K562 (cell line): ENCODE results near the gene NR1D1. TPM values are rescaled to one million over a fixed set of nuclear protein-coding genes. Genes with fewer than 3 reads are reported as not detected.
A peak's percentile ranks its signal among the peaks of the same experiment; 100 is the strongest.

ENCODE experiments used
- ATAC-seq: fragments of 200-7000 bp; cut with Tn5 transposase; 3 replicates; pipeline ENCODE4 v1.9.1; 2020; ENCODE audit warnings: moderate library complexity
- BruUV-seq: library from RNA; stranded (reverse); fragments of 400-500 nt; replicated peaks from 2 replicates; lab custom pipeline; 2021; lab: Mats Ljungman, UMichigan
- CTCF ChIA-PET: fragments of 300-600 bp; formaldehyde crosslinking; extraction: SDS; loops from one replicate; lab custom pipeline; 2021; ENCODE audit warnings: low intra/inter-chr PET ratio; lab: Yijun Ruan, JAX
- POLR2A ChIA-PET: fragments of 300-600, 350-650 bp; sonication (Branson Sonifier 250); formaldehyde crosslinking; extraction: SDS; loops from one replicate; lab custom pipeline; 2021; ENCODE audit warnings: antibody characterized with exemption, inconsistent platforms; lab: Yijun Ruan, JAX
- DNase-seq, 4 experiments: peaks; one replicate each; pipeline versions ENCODE4 v3.0.0 to v3.0.0-alpha.2; 2011 to 2018; ENCODE audit warnings: low spot score in 3 of 4, mixed read lengths in 3 of 4; ENCODE audit errors: extremely low read depth in 1 of 4
- FAIRE-seq: peaks from 2 replicates; lab custom pipeline; 2011; peaks lifted over from hg19 to GRCh38; lab: Jason Lieb, UNC
- H2AFZ ChIP-seq: 2 replicates; pipeline ENCODE4 v1.6.0; 2011; ENCODE audit warnings: low read depth, low read length, control low read depth, inconsistent platforms
- H3K27ac ChIP-seq: fragments of 200-600 bp; 3 replicates; pipeline ENCODE4 v1.8.0; 2011; ENCODE audit warnings: low read depth, mild to moderate bottlenecking, control low read depth, inconsistent platforms, low read length, moderate library complexity, mixed read lengths; ENCODE audit errors: extremely low read depth
- H3K27me3 ChIP-seq, 2 experiments: fragments of 300-600 bp in 1 of 2; 2 replicates in 1 of 2; 3 replicates in 1 of 2; pipeline versions ENCODE4 v1.6.0 to v1.8.0; 2011; ENCODE audit warnings: inconsistent platforms in 2 of 2, low read length in 2 of 2, mild to moderate bottlenecking in 1 of 2, mixed read lengths in 1 of 2, moderate library complexity in 1 of 2; ENCODE audit not compliant: control insufficient read depth in 2 of 2, insufficient read depth in 2 of 2
- H3K36me3 ChIP-seq: fragments of 300-600 bp; 3 replicates; pipeline ENCODE4 v1.8.0; 2011; ENCODE audit warnings: mild to moderate bottlenecking, low read length, inconsistent platforms; ENCODE audit not compliant: control insufficient read depth, insufficient read depth
- H3K4me1 ChIP-seq, 2 experiments: fragments of 200-600 bp in 1 of 2; replicated peaks in 1 of 2; 2 replicates in 1 of 2; 3 replicates in 1 of 2; pipeline versions ENCODE4 v1.5.1 to v1.8.0; 2011; ENCODE audit warnings: inconsistent platforms in 2 of 2, low read length in 2 of 2, mild to moderate bottlenecking in 1 of 2, mixed read lengths in 1 of 2, moderate library complexity in 1 of 2; ENCODE audit not compliant: control insufficient read depth in 2 of 2, insufficient read depth in 2 of 2
- H3K4me2 ChIP-seq: 2 replicates; pipeline ENCODE4 v1.6.1; 2011; ENCODE audit warnings: low read length, control low read depth, inconsistent platforms, mixed read lengths; ENCODE audit not compliant: insufficient read depth
- H3K4me3 ChIP-seq: fragments of 200-600 bp; sonication (generic), shearing (Covaris generic); 2 replicates; pipeline ENCODE4 v1.5.1; 2016; ENCODE audit warnings: control low read depth, inconsistent platforms
- H3K79me2 ChIP-seq: fragments of 200-600 bp; 3 replicates; pipeline ENCODE4 v1.8.0; 2011; ENCODE audit warnings: low read length, inconsistent platforms; ENCODE audit not compliant: control insufficient read depth, insufficient read depth
- H3K9ac ChIP-seq, 2 experiments: 2 replicates each; pipeline versions ENCODE4 v1.6.0 to v1.6.1; 2011; ENCODE audit warnings: low read depth in 2 of 2, low read length in 2 of 2, control low read depth in 1 of 2, inconsistent platforms in 1 of 2, mild to moderate bottlenecking in 1 of 2, mixed read lengths in 1 of 2; ENCODE audit not compliant: insufficient read depth in 1 of 2
- H3K9me1 ChIP-seq: one replicate; pipeline ENCODE4 v1.6.0; 2011; ENCODE audit warnings: inconsistent platforms, mild to moderate bottlenecking, low read length, moderate library complexity; ENCODE audit not compliant: control insufficient read depth, insufficient read depth
- H3K9me3 ChIP-seq: replicated peaks from 2 replicates; pipeline ENCODE4 v1.5.1; 2011; ENCODE audit warnings: low read depth, low read length, inconsistent platforms; ENCODE audit not compliant: control insufficient read depth, insufficient read depth
- H4K20me1 ChIP-seq: replicated peaks from 2 replicates; pipeline ENCODE4 v1.6.1; 2011; ENCODE audit warnings: low read length, inconsistent platforms, mixed read lengths; ENCODE audit not compliant: control insufficient read depth, insufficient read depth
- BHLHE40 ChIP-seq: IDR thresholded peaks from 2 replicates; pipeline ENCODE4 v1.6.1; 2011; ENCODE audit warnings: low read length, improper control_type of control experiment
- CEBPB ChIP-seq: fragments of 450-650 bp; IDR thresholded peaks from 2 replicates; pipeline ENCODE4 v1.6.1; 2016; ENCODE audit warnings: missing genetic modification characterization, missing compliant biosample characterization
- CEBPG ChIP-seq, 3 experiments: fragments of 200-800 bp in 1 of 3; sonication (Bioruptor generic) in 1 of 3; sonication (generic) in 1 of 3; formaldehyde crosslinking in 1 of 3; IDR thresholded peaks in 2 of 3; conservative IDR thresholded peaks in 1 of 3; 2 replicates each; pipeline versions ENCODE4 v1.6.1 to v1.8.0; 2016 to 2022; ENCODE audit warnings: missing compliant biosample characterization in 2 of 3, missing genetic modification characterization in 2 of 3, mild to moderate bottlenecking in 1 of 3, missing genetic modification reagents in 1 of 3
- ESRRA ChIP-seq: fragments of 450-650 bp; IDR thresholded peaks from 2 replicates; pipeline ENCODE4 v1.6.1; 2014; ENCODE audit warnings: low read depth, mild to moderate bottlenecking, moderate library complexity, borderline replicate concordance
- NEUROD1 ChIP-seq: fragments of 150-350 bp; IDR thresholded peaks from 2 replicates; pipeline ENCODE4 v1.6.1; 2014; ENCODE audit warnings: borderline replicate concordance, low read length, low read depth; ENCODE audit not compliant: partially characterized antibody
- NR2C2 ChIP-seq, 2 experiments: fragments of 200-800 bp in 1 of 2; sonication (Bioruptor generic) in 1 of 2; sonication (generic) in 1 of 2; formaldehyde crosslinking in 1 of 2; IDR thresholded peaks; 2 replicates each; pipeline versions ENCODE4 v1.6.1 to v1.8.0; 2016 to 2022; ENCODE audit warnings: mild to moderate bottlenecking in 1 of 2, missing compliant biosample characterization in 1 of 2, missing genetic modification characterization in 1 of 2, missing genetic modification reagents in 1 of 2
- PKNOX1 ChIP-seq: fragments of 450-650 bp; IDR thresholded peaks from 2 replicates; pipeline ENCODE4 v1.6.1; 2016
- POLR2A ChIP-seq: fragments of 450-650 bp; conservative IDR thresholded peaks from 2 replicates; pipeline ENCODE4 v1.6.1; 2016
- SIX5 ChIP-seq, 2 experiments: IDR thresholded peaks; 2 replicates each; pipeline ENCODE4 v1.6.1; 2011; ENCODE audit warnings: low read length in 2 of 2, borderline replicate concordance in 1 of 2, low read depth in 1 of 2, mild to moderate bottlenecking in 1 of 2, moderate library complexity in 1 of 2; ENCODE audit not compliant: insufficient read depth in 1 of 2
- SNRNP70 ChIP-seq: fragments of 200-400 bp; formaldehyde crosslinking; optimal IDR thresholded peaks from 2 replicates; pipeline ENCODE3; 2017; ENCODE audit warnings: low read depth, low read length
- TSC22D4 ChIP-seq: fragments of 450-650 bp; IDR thresholded peaks from 2 replicates; pipeline ENCODE4 v1.6.1; 2016; ENCODE audit warnings: missing genetic modification characterization, missing biosample characterization, control low read depth
- WGBS: fragments of 100-300 bp; shearing (Covaris generic); methylation state at CpG from one replicate; pipeline ENCODE4 v1.1.6; 2016; ENCODE audit warnings: low coverage, mixed read lengths; ENCODE audit not compliant: insufficient coverage; ENCODE audit errors: missing lambda C conversion rate; 5-methylcytosine and 5-hydroxymethylcytosine counted together
- in situ Hi-C: fragments of 300-500 bp; cut with MboI; formaldehyde crosslinking; loops from 4 replicates; pipeline ENCODE4 v1.15.0; 2018; ENCODE audit warnings: inconsistent platforms, mixed read lengths
- intact Hi-C: fragments of 100-400 bp; cut with micrococcal nuclease; formaldehyde crosslinking; loops from 2 replicates; pipeline ENCODE4 v1.14.2; 2022
- polyA plus RNA-seq, 8 experiments: library from polyadenylated mRNA; depleted of rRNA in 4 of 8; stranded (reverse) in 5 of 8; unstranded in 3 of 8; fragments of >200 nt; fragmentation: Nextera tagmentation in 2 of 8; fragmentation: Illumina TruSeq in 1 of 8; extraction: Ambion mirVana in 2 of 8; extraction: Trizol in 1 of 8; gene quantifications; 2 replicates each; pipeline versions ENCODE4 v1.2.1 to v1.2.3, GENCODE V29; 2011 to 2014; ENCODE audit warnings: inconsistent platforms in 1 of 8, missing spikeins in 1 of 8
- total RNA-seq, 7 experiments: library from RNA; depleted of rRNA in 6 of 7; stranded (reverse); fragments of >200 nt in 6 of 7; fragmentation: Illumina TruSeq in 2 of 7; extraction: Trizol in 2 of 7; gene quantifications; 2 replicates each; pipeline versions ENCODE4 v1.2.1 to v1.2.3, GENCODE V29; 2011 to 2021; ENCODE audit warnings: low replicate concordance in 1 of 7

Gene NR1D1
- total and polyA plus RNA-seq, 9 of the 15 experiments (the other 6 are each of a cell fraction or from before 2014, with no cell fraction given), result 0.25 to 7.7 (median 0.65) TPM

- Histone ChIP-seq H2AFZ (peak overlapping the region; percentile 56; the same call in 1 of the 2 replicates), H3K27ac (peak overlapping the region; percentile 73), H3K4me2 (peak overlapping the region; percentile 71), H4K20me1 (no peaks in the 10 kb centered on the region), H3K9me1 (no peaks in the 10 kb centered on the region), H3K79me2 (peaks cover 36% of the 10 kb centered on the region), H3K4me1 (peaks cover 54 to 56% of the 10 kb centered on the region in 2 experiments), H3K9ac (peak overlapping the region; percentile 37 to 57; a peak in 3 of 4 replicates), H3K9me3 (no peaks in the 10 kb centered on the region), H3K27me3 (no peaks in the 10 kb centered on the region), H3K4me3 (no peak overlapping the region), H3K36me3 (peaks cover 39% of the 10 kb centered on the region; the same call in 2 of the 3 replicates)
- intact Hi-C loops, result no loop called here
- WGBS, result 52% methylated on average over 8 of the region's 8 CpGs
- DNase-seq, result no peak
- POLR2A ChIA-PET, result interaction anchor here (0.6 to 3.2 kb wide), 9 partner anchors 10 to 103 kb away, joined by 3 to 29 read pairs (median 4); partner anchors contain the start of genes MED24 and NR1D1
- no peak; the same call in 2 of the 3 replicates for ATAC-seq
- FAIRE-seq, result peak; percentile 26
- CTCF ChIA-PET, result interaction anchor here (0.6 to 1.1 kb wide), 4 partner anchors 8 to 49 kb away, joined by 3 read pairs; no protein-coding TSS in a partner anchor
- in situ Hi-C loops, result no loop called here
- BruUV-seq, result no TSS peak
- TF ChIP-seq SNRNP70 (peak; percentile 58), SIX5 (IDR thresholded peaks at IDR 0.05; ENCODE audit: borderline replicate concordance in 1 of 2, insufficient read depth in 1 of 2, low read depth in 1 of 2, low read length in 2 of 2) (no peak), TSC22D4 (tag) (no peak), CEBPB (tag) (peak; percentile 32; the same call in 1 of the 2 replicates), NR2C2 (CRISPR knock-in tag; IDR thresholded peaks at IDR 0.05) (no peak), NR2C2 (tag; IDR thresholded peaks at IDR 0.05) (peak; percentile 52; the same call in 1 of the 2 replicates), CEBPG (CRISPR knock-in tag; IDR thresholded peaks at IDR 0.05) (no peak), CEBPG (tag; conservative IDR thresholded peaks at IDR 0.05 in 1 of 2, IDR thresholded peaks at IDR 0.05 in 1 of 2) (0 out of 4 replicates have a peak, but pooled peaks of 1 of the 2 experiments have one; percentile 22), BHLHE40 (0 out of 2 replicates have a peak, but pooled peaks have one; percentile 17), POLR2A (no peak), PKNOX1 (no peak), ESRRA (0 out of 2 replicates have a peak, but pooled peaks have one; percentile 5), NEUROD1 (peak; percentile 9)
Measured at GRCh38 chr17:40075942-40076498, 24.4 kb downstream of the NR1D1 start.
